GM12892 (cell line): ENCODE results near the gene IFT172.
"Not testable (repeated sequence)": the region's sequence is repeated elsewhere in the genome, so short reads cannot be mapped to it uniquely, and the experiment has no call there.

Source experiments
- DNase-seq: peaks from one replicate; pipeline ENCODE4 v3.0.0; 2011; ENCODE audit not compliant: insufficient read length
- FAIRE-seq: peaks from 2 replicates; lab custom pipeline; 2011; peaks lifted over from hg19 to GRCh38; lab: Jason Lieb, UNC
- POLR2A ChIP-seq: IDR thresholded peaks from 2 replicates; pipeline ENCODE4 v1.6.1; 2011; ENCODE audit warnings: low read depth, low read length, control low read depth
- POLR2AphosphoS5 ChIP-seq: IDR thresholded peaks from 2 replicates; pipeline ENCODE4 v1.6.1; 2011; ENCODE audit warnings: low read depth, low read length, control low read depth
- TAF1 ChIP-seq: IDR thresholded peaks from 2 replicates; pipeline ENCODE4 v1.6.1; 2011; ENCODE audit warnings: low read depth, mild to moderate bottlenecking, control low read depth, low read length, borderline replicate concordance

Gene IFT172

GRCh38 chr2:27442920-27443282, 46.6 kb downstream of the IFT172 start:
- TF ChIP-seq TAF1 (no peak), POLR2AphosphoS5 (peak; percentile 29; the same call in 1 of the 2 replicates), POLR2A (0 out of 2 replicates have a peak, but pooled peaks have one; percentile 16)
- no peak for DNase-seq
- FAIRE-seq = no peak

- FAIRE-seq (no peak), DNase-seq (no peak)
- TF ChIP-seq POLR2A (peak; percentile 30; the same call in 1 of the 2 replicates), TAF1 (no peak), POLR2AphosphoS5 (peak; percentile 47)
These were observed 47.3 kb downstream of the IFT172 start, which contains the start of gene KRTCAP3 for GRCh38 chr2:27441958-27442919. TSS of gene KRTCAP3 (plus strand) at chr2:27442381. CDS start at chr2:27442413, 32 bp downstream.

DNA sequence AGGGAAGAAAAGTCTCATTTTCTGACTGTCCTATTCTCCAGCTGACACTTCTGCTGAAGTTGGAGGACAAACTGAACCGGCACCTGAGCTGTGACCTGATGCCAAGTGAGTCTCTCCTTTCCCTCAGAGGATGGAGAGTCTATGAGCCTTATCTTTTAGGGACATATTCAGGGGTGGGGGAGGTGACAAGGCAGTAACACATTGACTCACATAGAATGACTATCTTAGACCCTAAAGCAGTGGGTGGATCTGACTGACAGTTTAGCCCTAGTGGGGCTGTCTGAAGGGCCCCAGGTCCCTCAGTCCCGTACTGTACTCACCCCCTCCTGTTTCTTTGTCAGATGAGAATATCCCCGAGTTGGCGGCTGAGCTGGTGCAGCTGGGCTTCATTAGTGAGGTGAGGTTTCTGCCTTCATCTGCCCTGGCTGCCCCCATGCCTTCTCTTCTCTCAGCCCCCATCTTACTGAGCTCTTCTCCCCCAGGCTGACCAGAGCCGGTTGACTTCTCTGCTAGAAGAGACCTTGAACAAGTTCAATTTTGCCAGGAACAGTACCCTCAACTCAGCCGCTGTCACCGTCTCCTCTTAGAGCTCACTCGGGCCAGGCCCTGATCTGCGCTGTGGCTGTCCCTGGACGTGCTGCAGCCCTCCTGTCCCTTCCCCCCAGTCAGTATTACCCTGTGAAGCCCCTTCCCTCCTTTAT, 48.2 kb downstream of the IFT172 start:
- DNase-seq = no peak
- TF ChIP-seq POLR2A = no peak
- no peak for TF ChIP-seq POLR2AphosphoS5
- TF ChIP-seq TAF1 = no peak
- no peak for FAIRE-seq

DNA sequence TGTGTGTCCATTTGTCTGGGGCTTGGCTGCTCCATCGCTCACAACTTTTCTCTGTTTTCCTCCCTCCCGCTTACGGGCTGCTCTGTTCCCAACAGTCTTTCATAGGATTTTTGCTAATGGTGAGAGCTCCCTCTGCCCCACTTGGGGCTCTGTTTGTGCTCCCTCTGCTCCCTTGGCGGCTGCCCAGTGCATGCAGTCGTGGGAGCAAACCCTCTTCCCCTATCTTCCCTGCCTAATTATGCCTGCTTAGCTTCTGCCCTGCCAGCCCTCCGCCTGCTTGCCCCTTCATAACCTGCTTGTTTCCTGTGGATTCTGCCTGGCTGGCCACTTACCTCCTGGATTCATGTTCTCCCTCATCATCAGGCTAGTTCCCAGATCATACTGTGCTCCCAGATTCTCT, 53.9 kb downstream of the IFT172 start:
- TF ChIP-seq POLR2A (no peak), POLR2AphosphoS5 (no peak), TAF1 (no peak)
- FAIRE-seq (no peak), DNase-seq (no peak)

GRCh38 chr2:27431395-27431794, 58.1 kb downstream of the IFT172 start:
- no peak for DNase-seq
- no peak for FAIRE-seq
- TF ChIP-seq POLR2AphosphoS5 = no peak
- no peak for TF ChIP-seq POLR2A
- no peak for TF ChIP-seq TAF1

DNA sequence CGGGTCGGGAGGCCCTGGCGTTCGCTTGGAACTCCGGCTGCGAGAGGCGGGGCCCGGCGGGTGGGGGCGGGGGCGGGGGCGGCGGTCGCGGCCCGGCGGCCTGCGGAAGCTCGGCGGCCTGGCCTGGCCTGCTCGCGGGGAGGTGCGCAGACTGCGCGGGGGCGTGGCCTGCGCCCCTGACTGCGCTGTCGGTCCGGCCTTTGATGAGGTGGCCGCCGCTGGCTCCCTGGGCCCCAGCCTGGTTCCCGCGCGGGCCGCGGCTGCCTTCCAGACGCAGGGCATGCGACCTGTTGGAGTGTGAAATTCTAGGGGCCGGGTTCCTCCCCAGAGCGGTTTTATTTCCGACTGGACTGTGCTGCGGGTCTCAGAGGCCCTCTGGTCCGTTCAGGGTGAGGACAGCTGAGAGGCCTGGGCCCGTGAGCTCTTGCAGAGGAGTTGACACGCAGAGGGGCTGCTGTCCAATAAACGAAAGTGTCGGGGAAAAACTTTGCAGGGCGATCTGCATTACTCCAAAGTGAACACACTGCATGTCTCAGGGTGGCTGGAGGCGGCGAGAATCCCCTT, 60.5 kb downstream of the IFT172 start:
- FAIRE-seq (peak; percentile 85), DNase-seq (peak; percentile 75)
- TF ChIP-seq TAF1 (no peak), POLR2A (no peak), POLR2AphosphoS5 (no peak)

DNA sequence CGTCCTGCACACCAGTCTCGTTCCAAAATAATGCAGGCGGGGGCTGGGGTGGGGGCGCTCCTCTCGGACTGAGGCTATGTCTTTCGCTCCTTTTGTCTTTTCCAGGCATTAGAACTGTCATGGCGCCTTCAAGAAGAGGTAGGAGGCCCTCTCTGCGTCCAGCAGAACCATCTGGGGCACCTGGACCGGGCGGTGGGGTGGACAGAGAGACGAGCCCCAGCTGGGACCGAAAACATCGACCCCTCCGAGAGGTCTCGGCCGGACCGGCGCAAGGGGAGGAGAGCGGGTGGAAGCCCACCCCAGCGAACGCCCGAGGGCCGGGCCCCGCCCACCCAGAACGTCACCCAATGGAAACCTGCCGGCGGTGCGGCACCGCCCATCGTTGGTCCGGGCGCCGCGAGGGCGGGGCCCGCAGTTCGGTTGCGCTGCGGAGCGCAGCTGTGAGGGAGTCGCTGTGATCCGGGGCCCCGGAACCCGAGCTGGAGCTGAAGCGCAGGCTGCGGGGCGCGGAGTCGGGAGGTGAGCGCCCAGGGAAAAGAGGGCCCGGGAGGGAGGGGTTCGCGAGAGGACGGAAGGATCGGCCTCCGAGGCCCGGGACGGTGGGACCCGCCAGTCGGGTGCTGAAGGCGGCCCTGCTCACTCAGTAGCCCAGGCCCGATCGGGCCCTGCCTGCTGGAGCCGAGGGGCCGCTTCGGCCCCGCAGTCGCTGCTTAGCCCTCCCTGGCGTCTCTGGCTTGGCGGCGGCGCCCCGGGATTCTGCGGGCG, 61.1 kb downstream of the IFT172 start, which contains the start of gene NRBP1:
Gene NRBP1 (plus strand): TSS at position 419 of the 765 bp plus-strand sequence. CDS start 4,643 bp downstream, outside the sequence.
- TF ChIP-seq TAF1 (peak; percentile 69), POLR2A (peak; percentile 82), POLR2AphosphoS5 (peak; percentile 73)
- FAIRE-seq (peak; percentile 95), DNase-seq (peak; percentile 83)

DNA sequence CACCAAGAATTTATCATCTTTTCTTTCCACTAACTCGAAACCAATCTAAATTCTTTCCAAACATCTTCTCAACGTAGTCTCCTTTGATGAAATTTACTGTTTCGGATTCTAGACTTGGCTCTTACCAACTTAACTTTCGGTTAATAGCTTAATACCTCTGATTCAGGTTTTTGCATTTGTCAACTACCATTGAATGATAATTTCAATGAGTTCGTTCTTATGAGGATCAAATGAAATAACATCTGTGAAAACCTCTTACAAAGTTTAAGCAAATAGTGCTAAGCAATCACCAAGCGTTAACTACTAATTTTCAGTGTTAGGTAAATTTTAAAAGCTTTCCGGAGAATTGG, 61.7 kb downstream of the IFT172 start:
- TF ChIP-seq POLR2AphosphoS5 = no peak
- TF ChIP-seq POLR2A = no peak
- TF ChIP-seq TAF1 = no peak
- DNase-seq (no peak), FAIRE-seq (no peak)

GRCh38 chr2:27425039-27425438, 64.5 kb downstream of the IFT172 start:
- FAIRE-seq, DNase-seq: not testable (repeated sequence)

DNA sequence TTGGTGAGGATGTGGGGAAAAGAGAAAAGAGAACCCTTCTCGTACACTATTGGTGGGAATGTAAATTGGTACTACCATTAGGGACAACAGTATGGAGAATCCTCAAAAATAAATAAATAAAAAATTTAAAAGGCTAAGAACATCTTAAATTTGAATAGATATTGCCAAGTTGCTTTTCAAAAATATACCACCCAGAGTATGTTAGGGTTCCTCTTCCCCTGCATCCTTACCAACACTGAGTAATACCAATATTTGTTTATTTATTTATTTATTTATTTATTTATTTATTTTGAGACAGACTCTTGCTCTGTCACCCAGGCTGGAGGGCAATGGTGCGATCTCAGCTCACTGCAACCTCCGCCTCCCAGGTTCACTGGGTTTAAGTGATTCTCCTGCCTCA, 66.6 kb downstream of the IFT172 start:
- FAIRE-seq (no peak), DNase-seq (no peak)
- TF ChIP-seq TAF1 (no peak), POLR2AphosphoS5 (no peak), POLR2A (no peak)
